Brain pericyte (primary cell): Measurements from ENCODE around the gene TLNRD1.

ENCODE experiments used
- DNase-seq: peaks from one replicate; pipeline ENCODE4 v3.0.0-alpha.2; 2012; ENCODE audit warnings: low read depth, low spot score

The TLNRD1 gene

DNA sequence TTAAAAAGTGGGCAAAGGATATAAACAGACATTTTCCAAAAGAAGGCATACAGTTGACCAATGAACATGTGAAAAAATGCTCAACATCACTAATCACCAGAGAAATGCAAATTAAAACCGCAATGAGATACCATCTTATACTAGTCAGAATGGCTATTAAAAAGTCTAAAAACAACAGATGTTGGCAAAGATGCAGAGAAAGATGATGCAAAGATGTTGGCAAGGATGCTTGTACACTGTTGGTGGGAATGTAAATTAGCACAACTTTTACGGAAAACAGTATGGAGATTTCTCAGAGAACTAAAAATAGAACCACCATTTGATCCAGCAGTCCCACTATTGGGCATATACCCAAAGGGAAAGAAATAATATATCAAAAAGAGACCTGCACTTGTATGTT is 53.5 kb downstream of the TLNRD1 start:
- DNase-seq: no peak
